HG02943 (cell line): ENCODE measurements around the gene PHACTR3.

Source experiments
- ATAC-seq: cut with Tn5 transposase; IDR thresholded peaks from one replicate; pipeline ENCODE4 v1.9.1; 2021; ENCODE audit warnings: mild to moderate bottlenecking, low read depth, moderate library complexity; ENCODE audit not compliant: unreplicated experiment

PHACTR3 gene

GRCh38 chr20:59807909-59808728 is 203.8 kb downstream of the PHACTR3 start:
- no peak for ATAC-seq

DNA sequence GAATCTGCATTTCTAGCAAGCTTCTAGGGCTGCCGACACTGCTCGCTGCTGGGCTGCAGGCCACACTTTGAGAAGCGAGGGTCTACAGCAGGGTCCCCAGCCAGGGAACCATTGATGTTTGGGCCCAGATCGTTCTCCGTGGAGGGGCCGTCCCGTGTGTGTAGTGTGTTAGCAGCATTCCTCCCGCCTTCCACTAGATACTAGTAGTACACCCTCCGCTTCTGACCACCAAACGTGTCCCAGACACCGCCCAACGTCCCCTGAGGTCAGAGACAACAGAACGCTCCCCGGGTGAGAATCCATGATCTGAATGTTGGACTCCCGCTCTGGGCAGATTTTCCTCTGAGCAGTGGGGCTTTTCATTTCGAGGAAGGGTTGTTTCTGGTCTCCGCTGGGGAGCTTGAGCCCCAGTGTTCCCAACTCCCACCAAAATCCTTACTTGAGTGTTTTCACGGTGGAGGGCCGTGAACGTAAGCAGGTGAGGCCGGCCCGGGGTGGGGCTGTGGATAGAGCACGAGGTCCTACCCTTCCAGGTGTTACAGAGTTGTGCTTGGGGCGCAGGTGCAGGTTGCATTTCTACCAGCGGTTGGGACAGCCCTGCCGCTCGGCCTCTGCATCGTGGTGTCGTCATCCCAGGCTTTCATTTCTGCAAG is 204.5 kb downstream of the PHACTR3 start:
- ATAC-seq: no peak

DNA sequence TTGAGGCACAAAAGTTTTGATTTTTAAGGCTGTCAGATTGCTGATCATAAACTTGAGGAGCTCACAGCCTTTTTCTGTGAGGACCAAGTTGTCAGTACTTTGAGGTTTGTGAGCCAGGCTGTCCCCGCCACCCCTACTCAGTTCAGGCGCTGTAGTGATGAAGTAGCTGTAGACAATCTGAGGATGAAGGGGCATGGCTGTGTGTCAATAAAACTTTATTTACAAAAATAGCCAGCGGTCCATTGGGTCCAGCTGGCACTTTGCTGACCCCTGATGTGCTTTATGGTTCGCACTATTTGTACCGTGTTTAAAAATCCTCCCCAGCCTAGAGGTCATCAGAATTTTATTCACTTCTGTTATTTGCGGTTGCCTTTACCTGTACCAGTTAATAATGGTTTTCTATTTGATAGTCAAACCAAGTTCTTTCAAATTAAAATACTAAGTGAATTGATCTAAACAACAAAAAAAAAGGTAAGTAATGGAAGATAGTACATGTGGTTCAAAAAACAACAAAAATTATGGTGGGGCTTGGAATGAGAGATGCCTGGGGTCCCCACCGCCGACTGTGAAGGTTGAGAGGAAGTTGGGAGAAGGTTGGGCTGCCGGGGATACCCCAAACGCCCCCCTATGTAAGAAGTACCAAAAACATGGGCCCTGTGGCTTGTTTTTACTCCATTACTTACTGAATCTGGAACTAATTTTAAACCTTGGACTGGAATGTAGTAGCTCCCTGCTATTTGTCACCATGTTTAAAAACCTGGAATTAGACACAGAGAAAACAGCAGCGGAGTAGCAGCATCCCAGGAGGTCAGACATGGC is 205.5 kb downstream of the PHACTR3 start:
- no peak for ATAC-seq

DNA sequence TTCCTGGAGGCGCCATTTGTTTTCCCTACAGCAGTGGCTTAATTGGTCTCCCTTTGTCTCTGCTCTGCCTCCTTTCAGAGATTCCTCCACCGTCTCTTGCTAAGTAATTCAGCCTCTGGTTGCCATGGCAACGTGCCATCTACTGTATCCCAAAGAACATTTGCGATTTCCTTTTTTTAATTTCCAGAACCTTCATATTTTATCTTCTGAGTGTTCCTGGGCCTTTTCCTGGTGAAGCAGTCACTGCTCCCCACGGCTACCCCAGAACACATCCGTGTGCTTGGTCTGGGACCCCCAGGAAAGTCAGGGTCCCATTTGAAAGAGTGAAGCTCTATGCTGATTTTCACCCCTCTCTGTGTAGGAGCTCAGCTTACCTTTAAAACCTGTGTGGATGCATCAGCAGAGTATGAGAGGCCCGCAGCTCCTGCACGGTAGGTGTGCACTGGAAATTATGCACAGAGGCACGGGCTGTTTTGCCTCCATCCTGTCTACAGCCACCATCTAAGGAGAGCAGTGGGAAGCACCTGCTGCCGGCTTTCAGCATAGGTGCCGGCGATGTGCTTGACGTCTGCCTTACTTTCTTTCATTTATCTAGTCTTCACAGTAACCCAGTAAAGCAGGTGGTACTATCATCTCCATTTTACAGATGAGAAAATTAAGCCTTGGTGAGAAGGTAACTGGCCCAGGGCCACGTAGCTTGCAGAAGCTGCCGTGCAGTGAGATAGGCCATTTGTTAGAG is 206.3 kb downstream of the PHACTR3 start:
- no peak for ATAC-seq

DNA sequence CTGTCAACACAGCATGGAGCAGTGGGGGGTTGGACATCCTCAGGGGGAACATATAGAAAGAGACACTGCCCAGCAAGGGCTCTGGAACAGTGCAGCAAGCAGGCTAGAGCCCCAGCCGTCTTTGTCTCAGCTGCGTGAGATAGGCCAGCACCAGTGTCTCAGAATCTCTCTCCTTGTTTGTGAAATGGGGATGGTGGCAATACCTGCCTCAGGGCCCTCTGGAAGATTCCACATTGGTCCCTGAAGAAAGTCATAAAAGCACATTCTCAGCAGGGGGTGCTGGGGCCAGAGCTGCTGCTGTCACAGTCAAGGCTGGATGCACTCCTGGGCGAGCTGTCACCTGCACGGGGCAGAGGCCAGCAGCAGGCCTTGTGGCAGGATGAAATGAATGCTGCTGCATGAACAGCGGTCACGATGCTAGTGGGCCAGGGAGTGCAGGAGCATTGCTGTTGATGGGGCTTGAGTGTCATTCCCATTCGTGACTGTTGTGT is 207.4 kb downstream of the PHACTR3 start:
- no peak for ATAC-seq

DNA sequence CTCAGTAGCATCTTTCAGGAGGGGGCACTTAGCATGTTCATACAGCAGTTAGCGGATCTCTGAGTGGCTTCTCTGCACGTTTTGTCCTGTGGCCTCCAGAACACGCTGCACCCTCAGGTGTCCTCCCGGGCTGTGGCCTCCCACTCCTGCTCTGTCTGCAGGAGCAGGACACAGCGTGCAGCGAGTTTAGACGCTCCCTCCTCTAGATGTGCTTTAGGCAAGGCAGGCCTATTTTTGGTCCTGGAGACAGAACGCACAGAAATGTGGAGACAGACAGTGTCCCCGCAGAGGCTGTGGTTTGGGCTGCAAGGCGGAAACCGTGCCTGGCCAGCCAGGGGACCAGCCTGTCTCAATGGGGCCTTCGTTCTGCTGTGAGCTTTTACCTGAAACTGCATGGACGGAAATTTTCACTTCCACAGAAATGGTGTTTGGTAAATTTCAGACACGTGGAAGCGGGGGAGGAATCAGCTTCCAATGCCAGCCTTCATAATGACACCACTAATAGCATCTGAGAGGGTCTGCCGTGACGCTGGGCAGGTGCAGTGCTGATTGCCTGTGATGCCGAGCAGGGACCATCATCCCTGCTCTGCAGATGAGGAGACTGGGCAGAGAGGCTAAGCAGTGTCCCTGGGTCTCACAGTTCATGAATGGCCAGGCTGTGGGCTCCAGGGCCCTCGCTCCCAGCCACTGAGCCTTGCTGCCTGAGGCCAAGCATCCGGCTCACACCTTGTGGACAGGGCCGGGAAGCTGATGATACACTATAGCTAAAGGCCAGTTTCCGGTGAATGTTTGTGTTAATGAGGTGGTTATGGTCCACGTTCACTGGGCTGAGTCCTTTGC is 208.2 kb downstream of the PHACTR3 start:
- no peak for ATAC-seq

GRCh38 chr20:59813126-59813947 is 209.0 kb downstream of the PHACTR3 start:
- no peak for ATAC-seq

DNA sequence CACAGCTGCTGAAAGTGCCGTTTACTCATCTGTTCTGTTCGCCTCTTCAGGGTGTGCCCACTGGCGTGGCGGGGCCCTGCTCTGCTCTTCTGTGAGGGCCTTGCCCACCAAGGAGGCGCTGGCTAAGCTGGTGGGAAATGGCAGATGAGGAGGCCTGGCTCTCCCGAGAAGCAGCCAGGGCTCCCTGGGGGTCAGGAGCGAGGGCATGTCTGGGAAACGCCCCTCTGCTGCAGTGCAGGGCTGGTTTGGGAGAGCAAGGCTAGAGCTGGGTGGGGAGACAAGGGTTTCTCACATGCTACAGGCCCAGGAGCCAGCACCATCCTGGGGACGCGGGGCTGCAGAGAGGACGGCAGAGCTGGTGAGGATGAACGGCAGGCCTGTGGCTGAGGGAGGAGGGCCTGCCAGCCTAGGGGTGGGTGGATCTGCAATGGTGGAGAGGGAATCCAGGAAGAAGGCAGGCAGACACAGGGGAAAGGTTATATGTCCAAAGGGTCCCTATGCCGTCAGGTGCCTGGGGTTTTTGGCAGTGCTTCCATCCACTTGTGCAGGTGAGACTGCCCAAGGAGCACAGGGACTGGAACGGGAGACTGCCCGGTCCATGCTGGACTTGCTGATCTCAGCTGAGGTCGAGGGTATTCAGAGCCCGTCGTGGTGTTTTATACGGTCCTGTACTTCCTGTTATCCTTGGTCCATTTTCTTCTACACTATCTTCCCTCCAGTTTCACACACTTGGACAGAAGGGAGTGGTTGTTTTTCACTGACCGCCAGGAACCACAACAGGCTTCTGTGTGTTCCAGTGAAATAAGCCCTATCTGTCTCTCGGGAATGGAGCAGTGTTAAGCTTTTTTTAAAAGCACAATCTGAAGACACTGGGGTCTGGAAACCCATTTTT is 209.9 kb downstream of the PHACTR3 start:
- ATAC-seq: no peak

- no peak for ATAC-seq
Measured at GRCh38 chr20:59814840-59815340, 210.6 kb downstream of the PHACTR3 start.

GRCh38 chr20:59816146-59816738 is 211.9 kb downstream of the PHACTR3 start:
- no peak for ATAC-seq

DNA sequence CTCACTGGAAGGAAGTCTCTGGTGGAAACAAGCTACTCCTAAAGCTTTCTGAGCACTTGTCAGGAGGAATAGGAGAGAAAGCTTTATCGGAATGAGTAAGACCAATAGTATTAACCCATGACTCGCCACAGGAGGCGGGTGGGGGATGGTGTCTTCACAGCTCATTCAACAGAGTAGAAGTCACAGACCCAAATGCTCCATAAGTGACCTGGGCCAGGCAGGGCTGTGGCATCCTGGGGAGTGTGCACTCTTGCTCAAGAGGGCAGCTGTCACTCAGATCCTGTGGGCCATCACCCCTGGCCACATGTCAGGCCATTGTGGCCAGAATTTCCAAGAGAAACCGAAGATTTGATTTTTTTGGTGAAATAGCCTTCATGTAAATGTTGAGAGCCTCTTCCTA is 213.1 kb downstream of the PHACTR3 start:
- ATAC-seq: no peak

DNA sequence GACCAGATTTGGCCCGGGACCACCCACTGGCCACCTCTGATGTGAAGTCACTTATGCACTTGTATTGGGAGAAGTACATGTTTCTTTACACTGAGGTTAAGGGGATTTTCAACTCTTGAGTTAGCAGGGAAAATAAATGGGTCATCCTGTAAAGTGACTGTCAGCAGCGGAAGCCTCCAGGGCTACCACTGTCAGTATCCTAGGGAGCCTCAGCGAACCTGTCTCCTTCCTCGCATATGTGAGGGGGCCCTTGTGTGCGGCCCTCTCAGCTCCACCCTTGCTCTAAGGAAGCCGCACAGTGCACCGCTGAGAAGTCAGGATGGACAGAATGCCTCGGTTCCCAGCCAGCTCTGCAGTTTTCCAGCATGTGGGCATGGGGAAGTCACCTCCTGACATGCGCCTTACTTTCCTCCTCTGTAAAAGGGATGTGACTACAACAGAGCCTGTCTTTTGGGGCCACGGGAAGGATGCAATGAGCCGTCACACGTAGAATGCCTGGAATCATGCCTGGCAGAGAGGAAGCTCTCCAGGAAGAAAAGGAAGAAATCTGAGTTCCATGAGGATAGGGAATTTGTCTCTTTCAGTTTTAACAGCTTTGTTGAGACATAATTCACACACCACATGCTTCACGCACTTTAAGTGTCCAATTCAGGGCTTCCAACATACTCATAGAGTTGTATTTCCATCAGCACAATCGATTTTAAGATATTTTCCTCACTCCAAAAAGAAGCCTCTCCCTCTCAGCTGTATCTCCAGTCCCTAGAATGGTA is 213.7 kb downstream of the PHACTR3 start:
- no peak for ATAC-seq

DNA sequence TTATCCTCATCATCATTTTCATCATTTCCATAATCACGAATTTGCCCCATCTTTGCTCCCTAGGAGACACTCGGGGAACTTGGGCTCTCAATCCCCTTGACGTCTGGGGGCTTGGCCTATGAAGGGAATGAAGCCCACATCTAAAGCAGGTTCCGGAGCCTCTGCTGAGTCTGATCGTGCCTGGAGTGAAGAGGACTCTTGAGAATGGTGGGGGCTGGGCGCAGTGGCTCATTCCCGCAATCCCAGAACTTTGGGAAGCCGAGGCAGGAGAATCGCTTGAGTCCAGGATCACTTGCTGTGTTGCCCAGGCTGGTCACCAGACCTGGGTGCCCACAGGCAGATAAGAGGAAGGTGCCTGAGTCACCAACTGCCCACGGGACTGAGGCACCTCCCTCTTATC is 214.6 kb downstream of the PHACTR3 start:
- no peak for ATAC-seq

DNA sequence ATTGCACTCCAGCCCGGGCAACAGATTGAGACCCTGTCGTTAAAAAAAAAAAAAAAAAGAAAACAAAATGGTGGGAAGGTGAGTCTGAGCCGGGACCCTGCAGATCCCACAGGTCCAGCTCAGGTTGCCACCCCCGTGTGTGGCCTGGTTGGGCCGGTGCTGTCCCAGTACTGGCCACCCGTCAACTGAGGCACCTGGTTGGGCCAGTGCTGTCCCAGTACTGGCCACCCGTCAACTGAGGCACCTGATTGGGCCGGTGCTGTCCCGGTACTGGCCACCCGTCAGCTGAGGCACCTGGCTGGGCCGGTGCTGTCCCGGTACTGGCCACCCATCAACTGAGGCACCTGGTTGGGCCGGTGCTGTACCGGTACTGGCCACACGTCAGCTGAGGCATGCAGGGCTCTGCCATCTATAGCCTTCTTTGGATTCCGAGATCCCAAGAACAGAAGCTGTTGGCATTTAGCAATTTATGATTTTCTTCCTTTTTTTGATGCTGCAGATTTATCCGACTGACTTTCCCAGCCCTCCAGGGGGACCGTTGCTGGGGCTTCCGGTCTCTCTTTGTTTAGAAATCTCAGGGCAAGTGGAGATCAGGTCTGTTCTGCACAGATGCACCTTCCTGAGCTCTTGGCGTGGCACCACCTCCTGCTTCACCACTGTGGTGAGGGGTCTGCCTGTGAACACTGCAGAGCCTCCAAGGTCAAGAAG is 215.3 kb downstream of the PHACTR3 start:
- ATAC-seq: no peak

GRCh38 chr20:59820204-59821041 is 216.1 kb downstream of the PHACTR3 start:
- no peak for ATAC-seq
